DOHH2 (cell line): ENCODE results near the gene BCL11B.

Experiments used
- H3F3A ChIP-seq: fragments of 200-600 bp; sonication (generic), shearing (Covaris generic); 2 replicates; pipeline ENCODE4 v1.6.0; 2016; ENCODE audit warnings: antibody characterized with exemption, mild to moderate bottlenecking; ENCODE audit not compliant: control insufficient read depth, insufficient read depth
- H3K27ac ChIP-seq: fragments of 200-600 bp; sonication (generic); 2 replicates; pipeline ENCODE4 v1.5.1; 2014; ENCODE audit warnings: low read depth, mild to moderate bottlenecking, low read length, moderate library complexity
- H3K27me3 ChIP-seq: fragments of 200-600 bp; sonication (generic); 2 replicates; pipeline ENCODE4 v1.6.1; 2014; ENCODE audit warnings: mild to moderate bottlenecking, low read length, mixed read lengths; ENCODE audit not compliant: control insufficient read depth
- H3K36me3 ChIP-seq: fragments of 200-600 bp; sonication (generic); 2 replicates; pipeline ENCODE4 v1.6.1; 2014; ENCODE audit warnings: mild to moderate bottlenecking, low read length, moderate library complexity, mixed read lengths; ENCODE audit not compliant: control insufficient read depth
- H3K4me1 ChIP-seq: fragments of 200-600 bp; sonication (generic); 2 replicates; pipeline ENCODE4 v1.6.1; 2014; ENCODE audit warnings: mild to moderate bottlenecking, low read length, mixed read lengths; ENCODE audit not compliant: control insufficient read depth
- H3K4me2 ChIP-seq: fragments of 200-600 bp; sonication (generic); 2 replicates; pipeline ENCODE4 v1.6.0; 2014; ENCODE audit warnings: mild to moderate bottlenecking, low read length, moderate library complexity
- H3K4me3 ChIP-seq: fragments of 200-600 bp; sonication (generic); 2 replicates; pipeline ENCODE4 v1.5.1; 2014; ENCODE audit warnings: mild to moderate bottlenecking, low read length, mixed read lengths
- H3K79me2 ChIP-seq: fragments of 200-600 bp; sonication (generic); 2 replicates; pipeline ENCODE4 v1.6.1; 2014; ENCODE audit warnings: mild to moderate bottlenecking, low read length, mixed read lengths; ENCODE audit not compliant: control insufficient read depth
- H3K9me2 ChIP-seq: fragments of 200-600 bp; sonication (generic); replicated peaks from 2 replicates; pipeline ENCODE4 v1.6.1; 2014; ENCODE audit warnings: mild to moderate bottlenecking, low read length, mixed read lengths; ENCODE audit not compliant: control insufficient read depth
- H3K9me3 ChIP-seq: fragments of 200-600 bp; sonication (generic); 2 replicates; pipeline ENCODE4 v1.6.1; 2014; ENCODE audit warnings: antibody characterized with exemption, low read length, mixed read lengths; ENCODE audit not compliant: control insufficient read depth, insufficient read depth
- H4K20me1 ChIP-seq: fragments of 200-600 bp; sonication (generic); 2 replicates; pipeline ENCODE4 v1.6.0; 2014; ENCODE audit warnings: low read depth, mild to moderate bottlenecking, antibody characterized with exemption, low read length, moderate library complexity; ENCODE audit not compliant: control insufficient read depth, insufficient read depth
- EZH2phosphoT487 ChIP-seq: fragments of 200-600 bp; sonication (generic); IDR thresholded peaks from 2 replicates; pipeline ENCODE4 v1.6.1; 2017; ENCODE audit warnings: borderline replicate concordance, mild to moderate bottlenecking, antibody characterized with exemption, low read length, moderate library complexity, mixed read lengths
- TF ChIP-seq, protein P1 (sequence below): fragments of 200-600 bp; sonication (generic); IDR thresholded peaks from one replicate; pipeline ENCODE4 v1.5.1; 2014; ENCODE audit warnings: antibody characterized with exemption, mild to moderate bottlenecking, low read depth, low read length; ENCODE audit not compliant: poor library complexity, severe bottlenecking

The BCL11B gene

DNA sequence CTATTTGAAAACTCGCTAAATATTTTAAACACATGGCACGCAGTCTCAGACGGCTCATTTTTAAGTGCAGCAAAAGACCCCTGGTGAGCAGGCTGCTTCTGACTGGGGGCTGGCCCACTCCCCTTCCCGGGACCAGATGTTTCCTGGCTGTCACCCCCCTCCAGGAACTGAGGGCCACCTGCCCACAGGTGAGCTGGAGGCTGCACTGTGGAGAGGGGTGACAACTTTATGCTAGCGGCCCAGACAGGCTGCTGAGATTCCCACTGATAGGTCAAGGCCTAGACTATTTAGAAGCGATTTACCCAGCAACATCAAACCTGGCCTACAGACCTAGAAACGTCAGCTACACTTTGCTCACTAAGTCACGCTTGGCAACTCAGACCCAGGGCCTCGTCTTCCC is 92.1 kb downstream of the BCL11B start:
- Histone ChIP-seq H3K9me3 (peaks cover 4% of the 10 kb centered on the region; the same call in 1 of the 2 replicates), H3K27me3 (no peaks in the 10 kb centered on the region), H3K36me3 (no peaks in the 10 kb centered on the region), H4K20me1 (no peaks in the 10 kb centered on the region), H3K27ac (no peak overlapping the region), H3F3A (no peaks in the 10 kb centered on the region), H3K4me3 (no peak overlapping the region), H3K4me2 (no peak overlapping the region), H3K9me2 (no peaks in the 10 kb centered on the region), H3K4me1 (no peaks in the 10 kb centered on the region), H3K79me2 (no peaks in the 10 kb centered on the region)
- TF ChIP-seq, protein P1, sequence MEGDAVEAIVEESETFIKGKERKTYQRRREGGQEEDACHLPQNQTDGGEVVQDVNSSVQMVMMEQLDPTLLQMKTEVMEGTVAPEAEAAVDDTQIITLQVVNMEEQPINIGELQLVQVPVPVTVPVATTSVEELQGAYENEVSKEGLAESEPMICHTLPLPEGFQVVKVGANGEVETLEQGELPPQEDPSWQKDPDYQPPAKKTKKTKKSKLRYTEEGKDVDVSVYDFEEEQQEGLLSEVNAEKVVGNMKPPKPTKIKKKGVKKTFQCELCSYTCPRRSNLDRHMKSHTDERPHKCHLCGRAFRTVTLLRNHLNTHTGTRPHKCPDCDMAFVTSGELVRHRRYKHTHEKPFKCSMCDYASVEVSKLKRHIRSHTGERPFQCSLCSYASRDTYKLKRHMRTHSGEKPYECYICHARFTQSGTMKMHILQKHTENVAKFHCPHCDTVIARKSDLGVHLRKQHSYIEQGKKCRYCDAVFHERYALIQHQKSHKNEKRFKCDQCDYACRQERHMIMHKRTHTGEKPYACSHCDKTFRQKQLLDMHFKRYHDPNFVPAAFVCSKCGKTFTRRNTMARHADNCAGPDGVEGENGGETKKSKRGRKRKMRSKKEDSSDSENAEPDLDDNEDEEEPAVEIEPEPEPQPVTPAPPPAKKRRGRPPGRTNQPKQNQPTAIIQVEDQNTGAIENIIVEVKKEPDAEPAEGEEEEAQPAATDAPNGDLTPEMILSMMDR: no peak
- no peak for TF ChIP-seq EZH2phosphoT487

DNA sequence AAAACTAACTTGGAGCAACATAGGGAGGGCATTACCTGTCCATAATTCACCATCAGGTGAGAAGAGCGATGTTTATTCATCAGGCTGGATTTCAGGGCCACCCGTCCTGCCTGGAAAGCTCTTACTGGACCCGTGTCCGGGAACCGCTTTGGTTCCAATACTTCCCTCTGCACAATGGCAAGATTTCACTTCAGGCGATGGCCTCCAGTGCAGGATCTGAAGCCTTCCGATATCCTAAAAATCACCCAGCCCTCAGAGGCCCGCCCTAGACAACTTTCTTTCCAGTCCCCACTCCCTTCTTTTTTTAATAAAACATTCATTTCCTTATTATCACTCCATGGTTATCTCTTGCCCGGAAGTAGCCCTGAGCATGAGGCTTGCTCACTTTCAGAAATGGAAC is 92.5 kb downstream of the BCL11B start:
- peaks cover 4% of the 10 kb centered on the region; the same call in 1 of the 2 replicates for H3K9me3 ChIP-seq
- no peaks in the 10 kb centered on the region for H4K20me1 ChIP-seq
- no peak overlapping the region for H3K27ac ChIP-seq
- H3K79me2 ChIP-seq: no peaks in the 10 kb centered on the region
- H3K4me1 ChIP-seq: no peaks in the 10 kb centered on the region
- H3K27me3 ChIP-seq: no peaks in the 10 kb centered on the region
- no peak overlapping the region for H3K4me2 ChIP-seq
- no peaks in the 10 kb centered on the region for H3K36me3 ChIP-seq
- H3K9me2 ChIP-seq: no peaks in the 10 kb centered on the region
- no peaks in the 10 kb centered on the region for H3F3A ChIP-seq
- TF ChIP-seq, protein P1: no peak
- TF ChIP-seq EZH2phosphoT487: no peak
- no peak overlapping the region for H3K4me3 ChIP-seq

DNA sequence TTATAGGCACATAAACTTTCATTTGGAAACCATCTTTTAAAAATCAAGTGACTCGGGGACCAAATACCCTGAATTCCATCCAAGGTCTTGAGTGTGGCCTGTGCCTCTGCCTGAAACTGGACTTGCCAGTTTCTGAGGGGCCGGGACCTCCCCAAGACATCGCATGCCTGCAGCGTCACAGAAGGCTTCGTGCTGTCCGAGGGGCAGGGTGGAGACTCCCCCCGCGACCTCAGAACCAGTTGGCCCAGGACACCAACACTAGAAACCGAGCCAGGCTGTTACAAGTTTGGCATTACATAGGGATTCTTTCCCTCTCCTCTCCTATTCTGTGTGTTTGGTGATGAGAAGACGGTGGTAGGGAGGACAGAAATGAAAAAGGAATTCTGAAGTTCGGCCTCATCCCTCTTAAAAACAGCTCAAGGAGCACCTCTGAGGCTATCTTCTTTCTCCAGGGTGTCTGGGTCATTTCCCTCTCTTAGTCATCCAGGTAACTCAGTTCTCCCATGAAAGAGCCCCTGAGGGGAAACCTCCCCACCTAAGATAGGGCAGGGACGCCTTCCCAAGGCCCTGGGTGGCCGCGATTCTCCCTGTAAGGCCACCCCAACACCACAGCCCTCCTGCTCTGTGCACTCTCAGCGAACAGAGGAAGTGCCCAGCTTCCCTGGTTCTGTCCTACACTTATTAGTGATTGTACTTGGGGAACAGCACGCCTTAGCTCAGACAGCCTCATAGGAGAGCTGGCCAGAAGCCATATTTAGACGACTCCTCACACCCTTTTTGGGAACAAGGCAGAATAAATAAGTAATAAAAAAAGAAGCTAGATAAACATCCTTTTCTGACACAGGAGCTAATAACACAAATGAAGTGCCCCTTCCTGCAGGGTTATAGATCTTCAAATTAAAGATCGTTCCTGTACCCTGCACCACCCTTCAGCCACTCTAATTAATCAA is 93.8 kb downstream of the BCL11B start:
- no peaks in the 10 kb centered on the region for H3K27me3 ChIP-seq
- no peak overlapping the region for H3K4me2 ChIP-seq
- no peaks in the 10 kb centered on the region for H4K20me1 ChIP-seq
- H3K27ac ChIP-seq: no peak overlapping the region
- no peak overlapping the region for H3K4me3 ChIP-seq
- H3K9me2 ChIP-seq: no peaks in the 10 kb centered on the region
- H3K79me2 ChIP-seq: no peaks in the 10 kb centered on the region
- H3K36me3 ChIP-seq: no peaks in the 10 kb centered on the region
- H3K9me3 ChIP-seq: peaks cover 4% of the 10 kb centered on the region; the same call in 1 of the 2 replicates
- no peak for TF ChIP-seq EZH2phosphoT487
- TF ChIP-seq, protein P1: no peak
- no peaks in the 10 kb centered on the region for H3K4me1 ChIP-seq
- no peaks in the 10 kb centered on the region for H3F3A ChIP-seq
